Liver (tissue), 3 donors: Measurements from ENCODE around the gene ADAMTS2.

Experiments used
- CTCF ChIP-seq: fragments of 150-350 bp; IDR thresholded peaks from 2 replicates; pipeline ENCODE4 v1.5.1; 2017; ENCODE audit warnings: improper control_type of control experiment, low read depth, low read length; ENCODE audit not compliant: missing input control
- EGR1 ChIP-seq, 2 donors: IDR thresholded peaks; 2 replicates each; pipeline ENCODE4 v1.6.1; 2016 to 2018; ENCODE audit warnings: antibody characterized with exemption in 2 of 2, low read depth in 2 of 2
- HNF4G ChIP-seq: IDR thresholded peaks from 2 replicates; pipeline ENCODE4 v1.6.1; 2016; ENCODE audit warnings: antibody characterized with exemption
- MAX ChIP-seq: IDR thresholded peaks from 2 replicates; pipeline ENCODE4 v1.6.1; 2016; ENCODE audit warnings: antibody characterized with exemption
- RAD21 ChIP-seq, 2 donors: IDR thresholded peaks; 2 replicates each; pipeline ENCODE4 v1.6.1; 2016; ENCODE audit warnings: antibody characterized with exemption in 2 of 2, mild to moderate bottlenecking in 2 of 2
- REST ChIP-seq: IDR thresholded peaks from 2 replicates; pipeline ENCODE4 v1.6.1; 2016; ENCODE audit warnings: antibody characterized with exemption, mild to moderate bottlenecking
- RXRA ChIP-seq, 2 donors: IDR thresholded peaks; 2 replicates each; pipeline ENCODE4 v1.6.1; 2017 to 2018; ENCODE audit warnings: antibody characterized with exemption in 2 of 2, mild to moderate bottlenecking in 1 of 2
- SP1 ChIP-seq: IDR thresholded peaks from 2 replicates; pipeline ENCODE4 v1.6.1; 2018; ENCODE audit warnings: antibody characterized with exemption, mild to moderate bottlenecking
- TAF1 ChIP-seq: conservative IDR thresholded peaks from 2 replicates; pipeline ENCODE4 v1.6.1; 2016; ENCODE audit warnings: antibody characterized with exemption, mild to moderate bottlenecking
- YY1 ChIP-seq: IDR thresholded peaks from 2 replicates; pipeline ENCODE4 v1.6.1; 2016; ENCODE audit warnings: antibody characterized with exemption, mild to moderate bottlenecking
- ZBTB33 ChIP-seq: IDR thresholded peaks from 2 replicates; pipeline ENCODE4 v1.6.1; 2016; ENCODE audit warnings: antibody characterized with exemption
- donor health status: healthy.
- donor health status: healthy.

- TF ChIP-seq CTCF = no peak
- no peak for TF ChIP-seq HNF4G
- TF ChIP-seq RXRA (IDR thresholded peaks at IDR 0.05) = no peak
- no peak for TF ChIP-seq TAF1
- no peak for TF ChIP-seq EGR1 (IDR thresholded peaks at IDR 0.05; ENCODE audit: low read depth in 2 of 2)
- TF ChIP-seq RAD21 (IDR thresholded peaks at IDR 0.05) = no peak
- TF ChIP-seq ZBTB33 = no peak
- no peak for TF ChIP-seq YY1
- no peak for TF ChIP-seq MAX
- TF ChIP-seq REST = no peak
- TF ChIP-seq SP1 = no peak
Observed at GRCh38 chr5:179115845-179116524, 229.3 kb downstream of the ADAMTS2 start.
